Endothelial cell of umbilical vein (primary cell): ENCODE measurements around the gene SORCS2. TPM values are rescaled to one million over a fixed set of nuclear protein-coding genes. Genes with fewer than 3 reads are reported as not detected.

Experiments used
- BruUV-seq: library from RNA; stranded (reverse); fragments of 400-500 nt; replicated peaks from 2 replicates; lab custom pipeline; 2021; lab: Mats Ljungman, UMichigan
- CTCF ChIA-PET: fragments of 300-600, 350-600 bp; sonication (Branson Sonifier 250); formaldehyde crosslinking; loops from one replicate; lab custom pipeline; 2021; ENCODE audit warnings: antibody characterized with exemption, inconsistent platforms; lab: Charles Lee
- POLR2A ChIA-PET: fragments of 300-600, 350-600 bp; sonication (Branson Sonifier 250); formaldehyde crosslinking; loops from one replicate; lab custom pipeline; 2021; ENCODE audit warnings: antibody characterized with exemption, inconsistent platforms; lab: Charles Lee
- DNase-seq: peaks from one replicate; pipeline ENCODE4 v3.0.0-alpha.2; 2011; ENCODE audit warnings: low read depth, low spot score
- FAIRE-seq: peaks from 2 replicates; lab custom pipeline; 2011; peaks lifted over from hg19 to GRCh38; lab: Jason Lieb, UNC
- H2AFZ ChIP-seq: 2 replicates; pipeline ENCODE4 v1.6.0; 2012; ENCODE audit warnings: low read depth, low read length, control low read depth, inconsistent platforms
- H3K27ac ChIP-seq: 2 replicates; pipeline ENCODE4 v1.5.1; 2011; ENCODE audit warnings: low read depth, mild to moderate bottlenecking, control low read depth, low read length, moderate library complexity; ENCODE audit not compliant: insufficient read depth
- H3K27me3 ChIP-seq, 2 experiments: 2 replicates each; pipeline versions ENCODE4 v1.6.0 to v1.6.1; 2011; ENCODE audit warnings: low read length in 2 of 2, mixed read lengths in 1 of 2; ENCODE audit not compliant: control insufficient read depth in 2 of 2, insufficient read depth in 2 of 2
- H3K36me3 ChIP-seq, 2 experiments: 2 replicates in 1 of 2; 3 replicates in 1 of 2; pipeline ENCODE4 v1.5.1; 2011; ENCODE audit warnings: low read length in 2 of 2, mild to moderate bottlenecking in 1 of 2, moderate library complexity in 1 of 2; ENCODE audit not compliant: control insufficient read depth in 2 of 2, insufficient read depth in 2 of 2; ENCODE audit errors: extremely low read depth in 1 of 2
- H3K4me1 ChIP-seq: 3 replicates; pipeline ENCODE4 v1.5.1; 2011; ENCODE audit warnings: mild to moderate bottlenecking, low read length; ENCODE audit not compliant: control insufficient read depth, insufficient read depth; ENCODE audit errors: extremely low read depth
- H3K4me2 ChIP-seq: 2 replicates; pipeline ENCODE4 v1.6.1; 2011; ENCODE audit warnings: low read length, control low read depth, mixed read lengths; ENCODE audit not compliant: insufficient read depth
- H3K4me3 ChIP-seq, 3 experiments: fragments of 200-600 bp in 1 of 3; sonication (generic), shearing (Covaris generic) in 1 of 3; replicated peaks in 1 of 3; 2 replicates each; pipeline ENCODE4 v1.5.1; 2011 to 2016; ENCODE audit warnings: control low read depth in 3 of 3, low read length in 3 of 3, mild to moderate bottlenecking in 2 of 3, inconsistent platforms in 1 of 3, low read depth in 1 of 3, moderate library complexity in 1 of 3; ENCODE audit not compliant: insufficient read depth in 1 of 3
- H3K79me2 ChIP-seq: 2 replicates; pipeline ENCODE4 v1.6.0; 2012; ENCODE audit warnings: low read length, inconsistent platforms; ENCODE audit not compliant: control insufficient read depth, insufficient read depth
- H3K9ac ChIP-seq: replicated peaks from 2 replicates; pipeline ENCODE3; 2011; ENCODE audit warnings: low read length, control low read depth; ENCODE audit not compliant: insufficient read depth; ENCODE audit errors: extremely low read depth
- H3K9me1 ChIP-seq: replicated peaks from 3 replicates; pipeline ENCODE4 v1.6.0; 2011; ENCODE audit warnings: mild to moderate bottlenecking, low read length; ENCODE audit not compliant: control insufficient read depth, insufficient read depth; ENCODE audit errors: extremely low read depth
- H3K9me3 ChIP-seq: replicated peaks from 2 replicates; pipeline ENCODE4 v1.5.1; 2012; ENCODE audit warnings: low read length, inconsistent platforms; ENCODE audit not compliant: control insufficient read depth, insufficient read depth
- H4K20me1 ChIP-seq: replicated peaks from 2 replicates; pipeline ENCODE3; 2011; ENCODE audit warnings: mild to moderate bottlenecking, low read length; ENCODE audit not compliant: control insufficient read depth, insufficient read depth; ENCODE audit errors: extremely low read depth
- CTCF ChIP-seq, 2 donors: IDR thresholded peaks; 1 replicate in 1 of 2; 2 replicates in 1 of 2; pipeline ENCODE4 v1.5.1; 2011; ENCODE audit warnings: low read length in 2 of 2, mild to moderate bottlenecking in 2 of 2, moderate library complexity in 2 of 2, control low read depth in 1 of 2, inconsistent platforms in 1 of 2, low read depth in 1 of 2; ENCODE audit not compliant: insufficient read depth in 1 of 2; ENCODE audit errors: extremely low read depth in 1 of 2
- EZH2 ChIP-seq: IDR thresholded peaks from 2 replicates; pipeline ENCODE4 v1.6.1; 2012; ENCODE audit warnings: borderline replicate concordance, low read depth, mild to moderate bottlenecking, moderate library complexity, low read length, inconsistent platforms; ENCODE audit not compliant: severe bottlenecking
- FOS ChIP-seq: IDR thresholded peaks from 2 replicates; pipeline ENCODE4 v1.6.1; 2011; ENCODE audit warnings: mild to moderate bottlenecking, low read length, moderate library complexity, borderline replicate concordance; ENCODE audit not compliant: insufficient read depth
- GATA2 ChIP-seq: IDR thresholded peaks from 2 replicates; pipeline ENCODE4 v1.7.0; 2011; ENCODE audit warnings: low read depth, mild to moderate bottlenecking, moderate library complexity, mixed read lengths, low read length; ENCODE audit not compliant: insufficient read length, insufficient read depth
- JUN ChIP-seq: IDR thresholded peaks from 2 replicates; pipeline ENCODE4 v1.6.1; 2011; ENCODE audit warnings: borderline replicate concordance, low read depth; ENCODE audit not compliant: insufficient read length, insufficient read depth
- MAX ChIP-seq: IDR thresholded peaks from 2 replicates; pipeline ENCODE4 v1.6.1; 2011; ENCODE audit not compliant: insufficient read depth, insufficient read length
- MYC ChIP-seq: IDR thresholded peaks from one replicate; pipeline ENCODE4 v1.6.1; 2011; ENCODE audit warnings: mild to moderate bottlenecking, low read depth, low read length
- POLR2A ChIP-seq: IDR thresholded peaks from 2 replicates; pipeline ENCODE4 v1.6.1; 2012; ENCODE audit warnings: low read depth, mild to moderate bottlenecking, control low read depth, low read length
- POLR2AphosphoS5 ChIP-seq: IDR thresholded peaks from 2 replicates; pipeline ENCODE4 v1.6.1; 2012; ENCODE audit warnings: low read depth, mild to moderate bottlenecking, control low read depth, low read length, moderate library complexity; ENCODE audit not compliant: insufficient read depth
- dilution Hi-C: fragments of 300-500 bp; cut with MboI; formaldehyde crosslinking; loops from one replicate; pipeline ENCODE4 v1.15.0; 2019; ENCODE audit warnings: low sequenced_read_pairs; ENCODE audit not compliant: extremely low pct_ligation_motif_present
- intact Hi-C: fragments of 100-400 bp; cut with micrococcal nuclease; formaldehyde crosslinking; loops from one replicate; pipeline ENCODE4 v1.10.0; 2022
- polyA plus RNA-seq, 4 experiments: library from polyadenylated mRNA; depleted of rRNA in 3 of 4; stranded (reverse) in 3 of 4; unstranded in 1 of 4; fragments of >200 nt; gene quantifications; 2 replicates each; pipeline versions ENCODE4 v1.2.1 to v1.2.3, GENCODE V29; 2011 to 2012; ENCODE audit warnings: missing spikeins in 1 of 4
- total RNA-seq: library from RNA; stranded (reverse); gene quantifications from 2 replicates; pipeline ENCODE4 v1.2.3, GENCODE V29; 2021

The SORCS2 gene
- total and polyA plus RNA-seq, 2 donors (not counting 3 experiments of a cell fraction or from before 2014, with no cell fraction given): not detected

DNA sequence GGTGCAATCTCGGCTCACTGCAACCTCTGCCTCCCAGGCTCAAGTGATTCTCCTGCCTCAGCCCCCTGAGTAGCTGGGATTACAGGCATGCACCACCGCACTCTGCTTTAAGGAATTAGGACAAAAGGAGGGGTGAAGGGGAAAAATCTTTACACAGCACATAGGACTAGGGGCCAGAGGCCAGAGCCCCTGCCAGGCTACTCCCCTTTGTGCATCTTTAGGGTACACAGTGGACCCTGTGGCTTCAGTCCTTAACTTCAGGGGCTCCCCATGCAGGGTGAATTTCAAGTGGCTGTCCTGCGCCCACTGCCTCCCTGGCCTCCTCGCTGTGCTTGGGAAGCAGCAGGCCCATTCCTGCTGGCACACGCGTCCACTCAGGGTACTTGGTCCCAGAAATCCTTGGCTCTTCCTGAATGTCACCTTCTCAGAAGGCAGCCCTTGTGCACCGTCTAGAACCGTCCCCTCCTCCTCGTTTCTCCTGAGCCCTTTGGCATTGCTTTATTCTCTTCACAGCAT lies 381.3 kb downstream of the SORCS2 start:
- Histone ChIP-seq H3K9me1 (no peaks in the 10 kb centered on the region), H3K9me3 (peaks cover 4% of the 10 kb centered on the region), H2AFZ (no peak overlapping the region), H3K4me3 (no peak overlapping the region), H3K27me3 (no peaks in the 10 kb centered on the region), H3K79me2 (no peaks in the 10 kb centered on the region), H3K4me1 (no peaks in the 10 kb centered on the region), H3K36me3 (no peaks in the 10 kb centered on the region), H3K27ac (no peak overlapping the region), H3K4me2 (no peak overlapping the region), H4K20me1 (no peaks in the 10 kb centered on the region), H3K9ac (no peak overlapping the region)
- CTCF ChIA-PET: no interaction called here
- dilution Hi-C loops (no loop called here), intact Hi-C loops (no loop called here)
- TF ChIP-seq EZH2: no peak
- TF ChIP-seq MYC: no peak
- TF ChIP-seq GATA2: no peak
- TF ChIP-seq POLR2AphosphoS5: no peak
- no peak for TF ChIP-seq CTCF (IDR thresholded peaks at IDR 0.05; ENCODE audit: extremely low read depth in 1 of 2, insufficient read depth in 1 of 2, low read depth in 1 of 2, low read length in 2 of 2)
- TF ChIP-seq JUN: no peak
- TF ChIP-seq POLR2A: no peak
- TF ChIP-seq FOS: no peak
- TF ChIP-seq MAX: no peak
- FAIRE-seq: no peak
- POLR2A ChIA-PET: no interaction called here
- BruUV-seq: no TSS peak
- no peak for DNase-seq
